ENCODE measurements around the gene LRRFIP1. TPM values are rescaled to one million over a fixed set of nuclear protein-coding genes. Genes with fewer than 3 reads are reported as not detected.

LRRFIP1 gene
- total RNA-seq, 4 donors from 2014 or later: 98.5 to 147 (median 122) TPM

DNA sequence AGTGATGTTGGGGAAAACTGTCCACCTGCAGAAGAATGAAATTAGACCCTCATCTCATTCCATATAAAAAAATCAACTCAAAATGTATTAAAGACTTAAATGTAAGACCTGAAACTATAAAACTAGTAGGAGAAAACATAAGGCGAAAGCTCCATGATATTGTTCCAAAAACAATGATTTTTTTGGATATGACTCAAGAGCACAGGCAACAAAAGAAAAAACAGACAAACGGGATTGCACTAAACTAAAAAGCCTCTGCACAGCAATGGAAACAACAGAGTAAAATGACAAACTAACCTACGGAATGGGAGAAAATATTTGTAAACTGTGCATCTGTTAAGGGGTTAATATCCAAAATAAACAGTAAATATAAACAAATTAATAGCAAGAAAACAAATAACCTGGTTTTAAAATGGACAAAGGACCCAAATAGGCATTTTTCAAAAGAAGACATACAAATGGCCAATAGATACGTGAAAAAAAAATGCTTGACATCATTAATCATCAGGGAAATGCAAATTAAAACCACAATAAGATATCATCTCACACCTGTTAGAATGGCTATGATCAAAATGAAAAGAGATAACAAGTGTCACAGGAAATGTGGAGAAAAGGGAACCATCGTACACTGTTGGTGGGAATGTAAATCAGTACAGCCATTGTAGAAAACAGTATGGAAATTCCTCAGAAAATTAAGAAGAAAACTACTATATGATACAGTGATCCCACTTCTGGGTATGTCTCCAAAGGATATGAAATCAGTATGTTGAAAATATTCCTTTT, 26.6 kb downstream of the LRRFIP1 start:
- no peaks in the 10 kb centered on the region for H3K27me3 ChIP-seq
- in situ Hi-C loops (cut with MboI; ENCODE audit: low pct_ligation_motif_present in 1 of 4, low pct_unique_long_range_greater_than_20kb in 1 of 4, low sequenced_read_pairs in 3 of 4) (no loop called here), intact Hi-C loops (cut with DNase I; ENCODE audit: low total_unique reads) (no loop called here)
- H3K4me3 ChIP-seq: no peak overlapping the region
- H3K4me1 ChIP-seq: no peaks in the 10 kb centered on the region
- no peak overlapping the region for H3K27ac ChIP-seq
- no peaks in the 10 kb centered on the region for H3K36me3 ChIP-seq
- WGBS, 2 donors (ENCODE audit: low coverage in 1 of 2): 75 to 83% methylated on average over 4 to 5 of the region's 5 CpGs
- TF ChIP-seq POLR2A (IDR thresholded peaks at IDR 0.05): no peak
- no peak for TF ChIP-seq CTCF (IDR thresholded peaks at IDR 0.05)
- TF ChIP-seq POLR2AphosphoS5 (IDR thresholded peaks at IDR 0.05): no peak
- no peak for TF ChIP-seq EP300 (IDR thresholded peaks at IDR 0.05; ENCODE audit: low read depth)
- no peak for DNase-seq
- no peaks in the 10 kb centered on the region for H3K9me3 ChIP-seq

DNA sequence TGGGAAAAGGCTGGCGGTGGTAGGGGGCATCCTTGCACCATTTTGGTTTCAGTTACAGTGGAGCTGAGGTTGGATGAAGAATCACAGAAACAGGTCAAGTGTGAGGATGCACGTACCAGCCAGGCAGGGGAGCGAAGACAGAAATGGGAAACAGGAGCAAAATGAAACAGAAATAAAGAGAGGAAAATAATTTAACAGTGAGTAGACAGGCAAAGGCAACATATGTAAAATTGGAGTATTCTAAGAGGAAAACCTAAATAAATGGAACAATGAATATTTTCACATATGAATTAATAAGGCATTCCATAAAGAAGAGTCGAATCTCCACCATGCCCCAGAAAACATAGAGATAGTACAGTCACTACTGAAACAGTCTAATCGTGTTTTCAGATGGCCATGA, 29.7 kb downstream of the LRRFIP1 start:
- peaks cover 3 to 18% (median 9%) of the 10 kb centered on the region in 4 donors for H3K4me1 ChIP-seq
- intact Hi-C loops (cut with DNase I; ENCODE audit: low total_unique reads): no loop called here
- no peak for DNase-seq
- 85 to 87% methylated on average over 4 to 5 of the region's 5 CpGs for WGBS, 2 donors (ENCODE audit: low coverage in 1 of 2)
- H3K9me3 ChIP-seq: no peaks in the 10 kb centered on the region
- no peak for TF ChIP-seq CTCF (IDR thresholded peaks at IDR 0.05)
- TF ChIP-seq POLR2AphosphoS5 (IDR thresholded peaks at IDR 0.05): no peak
- TF ChIP-seq POLR2A (IDR thresholded peaks at IDR 0.05): no peak
- TF ChIP-seq EP300 (IDR thresholded peaks at IDR 0.05; ENCODE audit: low read depth): no peak
- no peaks in the 10 kb centered on the region for H3K36me3 ChIP-seq
- no peaks in the 10 kb centered on the region for H3K27me3 ChIP-seq
- H3K27ac ChIP-seq: no peak overlapping the region
- no peak overlapping the region for H3K4me3 ChIP-seq
- in situ Hi-C loops (cut with MboI; ENCODE audit: low pct_ligation_motif_present in 1 of 4, low pct_unique_long_range_greater_than_20kb in 1 of 4, low sequenced_read_pairs in 3 of 4): no loop called here

DNA sequence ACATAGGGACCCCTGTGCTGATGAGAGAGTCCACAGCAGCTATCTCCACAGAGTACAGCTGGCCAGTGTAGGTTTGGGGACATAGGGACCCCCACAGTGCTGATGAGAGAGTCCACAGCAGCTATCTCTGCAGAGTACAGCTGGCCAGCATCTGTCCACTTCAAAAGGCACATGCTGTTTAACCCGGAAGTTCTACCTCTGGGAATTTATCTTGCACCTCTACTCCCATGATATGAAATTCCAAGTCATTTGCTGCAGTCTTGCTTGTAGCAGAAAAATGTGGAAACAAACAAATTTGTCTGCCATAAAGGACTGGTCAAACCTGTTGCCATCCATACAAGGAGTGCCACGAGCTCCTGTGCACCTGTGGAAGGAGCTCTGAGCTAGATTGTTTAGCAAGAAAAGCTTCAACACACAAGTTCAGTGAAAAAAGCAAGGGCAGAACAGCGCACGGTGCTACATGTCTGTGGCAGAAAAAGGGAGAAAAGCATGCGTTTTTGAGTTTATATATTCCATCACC, 33.1 kb downstream of the LRRFIP1 start:
- Histone ChIP-seq H3K36me3 (no peaks in the 10 kb centered on the region), H3K9me3 (no peaks in the 10 kb centered on the region), H3K4me1 (peaks cover 17 to 36% (median 26%) of the 10 kb centered on the region in 4 donors), H3K27ac (peak overlapping the region in 3 of 4 donors; percentile 16 to 77 (median 42)), H3K4me3 (no peak overlapping the region), H3K27me3 (no peaks in the 10 kb centered on the region)
- DNase-seq: no peak
- intact Hi-C loops (cut with DNase I; ENCODE audit: low total_unique reads): loop anchor here (5.0 kb wide), 1 partner anchor 33 kb away; the partner anchor contains the start of gene LRRFIP1
- no peak for TF ChIP-seq CTCF (IDR thresholded peaks at IDR 0.05)
- no peak for TF ChIP-seq POLR2AphosphoS5 (IDR thresholded peaks at IDR 0.05)
- no peak for TF ChIP-seq EP300 (IDR thresholded peaks at IDR 0.05; ENCODE audit: low read depth)
- TF ChIP-seq POLR2A (IDR thresholded peaks at IDR 0.05): no peak
- in situ Hi-C loops (cut with MboI; ENCODE audit: low pct_ligation_motif_present in 1 of 4, low pct_unique_long_range_greater_than_20kb in 1 of 4, low sequenced_read_pairs in 3 of 4): no loop called here
- 43% methylated on average over 4 to 5 of the region's 5 CpGs for WGBS, 2 donors (ENCODE audit: low coverage in 1 of 2)

GRCh38 chr2:237661270-237661669, 33.9 kb downstream of the LRRFIP1 start:
- no peak overlapping the region for H3K4me3 ChIP-seq
- no peak for TF ChIP-seq EP300 (IDR thresholded peaks at IDR 0.05; ENCODE audit: low read depth)
- TF ChIP-seq POLR2A (IDR thresholded peaks at IDR 0.05): no peak
- no peak for TF ChIP-seq CTCF (IDR thresholded peaks at IDR 0.05)
- no peak for TF ChIP-seq POLR2AphosphoS5 (IDR thresholded peaks at IDR 0.05)
- no peaks in the 10 kb centered on the region for H3K36me3 ChIP-seq
- H3K4me1 ChIP-seq: peaks cover 17 to 36% (median 26%) of the 10 kb centered on the region in 4 donors
- H3K9me3 ChIP-seq: no peaks in the 10 kb centered on the region
- peak overlapping the region; percentile 16 to 79 (median 78) for H3K27ac ChIP-seq
- H3K27me3 ChIP-seq: no peaks in the 10 kb centered on the region
- intact Hi-C loops (cut with DNase I; ENCODE audit: low total_unique reads): loop anchor here (5.0 kb wide), 1 partner anchor 34 kb away; the partner anchor contains the start of gene LRRFIP1
- WGBS, 2 donors (ENCODE audit: low coverage in 1 of 2): 80% methylated on average over 6 of the region's 6 CpGs; no CpG with 5 or more reads in 1 of the 2 donors
- no peak for DNase-seq
- in situ Hi-C loops (cut with MboI; ENCODE audit: low pct_ligation_motif_present in 1 of 4, low pct_unique_long_range_greater_than_20kb in 1 of 4, low sequenced_read_pairs in 3 of 4): no loop called here
